ENCODE data around the gene MAPK4.
"Not testable (repeated sequence)": the region's sequence is repeated elsewhere in the genome, so short reads cannot be mapped to it uniquely, and the experiment has no call there.

The MAPK4 gene

GRCh38 chr18:50528806-50529205 lies 31.1 kb upstream of the MAPK4 start:
- no peak for DNase-seq (ENCODE audit: low spot score)
- no peaks in the 10 kb centered on the region for H3K27me3 ChIP-seq (ENCODE audit: insufficient read depth, poor library complexity, severe bottlenecking)
- no peaks in the 10 kb centered on the region for H3K4me1 ChIP-seq (ENCODE audit: insufficient read depth, poor library complexity, severe bottlenecking)
- no peak overlapping the region for H3K27ac ChIP-seq (ENCODE audit: poor library complexity, severe bottlenecking)
- no peaks in the 10 kb centered on the region for H3K36me3 ChIP-seq (ENCODE audit: low read depth)
- no peak for TF ChIP-seq CTCF (IDR thresholded peaks at IDR 0.05; ENCODE audit: poor library complexity, severe bottlenecking)
- no peak for ATAC-seq (ENCODE audit: low read depth)
- no peak overlapping the region for H3K4me3 ChIP-seq (ENCODE audit: severe bottlenecking)
- no peaks in the 10 kb centered on the region for H3K9me3 ChIP-seq (ENCODE audit: severe bottlenecking)

- not testable (repeated sequence) for H3K27ac ChIP-seq (ENCODE audit: poor library complexity, severe bottlenecking); H3K27me3 ChIP-seq (ENCODE audit: insufficient read depth, poor library complexity, severe bottlenecking); H3K9me3 ChIP-seq (ENCODE audit: severe bottlenecking); H3K4me3 ChIP-seq (ENCODE audit: severe bottlenecking); H3K36me3 ChIP-seq (ENCODE audit: low read depth); ATAC-seq (ENCODE audit: low read depth); DNase-seq (ENCODE audit: low spot score); H3K4me1 ChIP-seq (ENCODE audit: insufficient read depth, poor library complexity, severe bottlenecking)
Observed at GRCh38 chr18:50533822-50534221, 26.1 kb upstream of the MAPK4 start.

GRCh38 chr18:50544476-50544875 lies 15.4 kb upstream of the MAPK4 start:
- not testable (repeated sequence) for H3K4me1 ChIP-seq (ENCODE audit: insufficient read depth, poor library complexity, severe bottlenecking); ATAC-seq (ENCODE audit: low read depth); H3K27me3 ChIP-seq (ENCODE audit: insufficient read depth, poor library complexity, severe bottlenecking); H3K9me3 ChIP-seq (ENCODE audit: severe bottlenecking); H3K4me3 ChIP-seq (ENCODE audit: severe bottlenecking); H3K27ac ChIP-seq (ENCODE audit: poor library complexity, severe bottlenecking); DNase-seq (ENCODE audit: low spot score); H3K36me3 ChIP-seq (ENCODE audit: low read depth)

GRCh38 chr18:50545936-50546335 lies 14.0 kb upstream of the MAPK4 start:
- Histone ChIP-seq H3K9me3 (ENCODE audit: severe bottlenecking) (no peaks in the 10 kb centered on the region), H3K27ac (ENCODE audit: poor library complexity, severe bottlenecking) (no peak overlapping the region), H3K4me1 (ENCODE audit: insufficient read depth, poor library complexity, severe bottlenecking) (no peaks in the 10 kb centered on the region), H3K27me3 (ENCODE audit: insufficient read depth, poor library complexity, severe bottlenecking) (no peaks in the 10 kb centered on the region), H3K4me3 (ENCODE audit: severe bottlenecking) (no peak overlapping the region), H3K36me3 (ENCODE audit: low read depth) (no peaks in the 10 kb centered on the region)
- no peak for TF ChIP-seq CTCF (IDR thresholded peaks at IDR 0.05; ENCODE audit: poor library complexity, severe bottlenecking)
- ATAC-seq (ENCODE audit: low read depth) = no peak
- DNase-seq (ENCODE audit: low spot score) = no peak

GRCh38 chr18:50548160-50548559 lies 11.7 kb upstream of the MAPK4 start:
- Histone ChIP-seq H3K27me3 (ENCODE audit: insufficient read depth, poor library complexity, severe bottlenecking) (no peaks in the 10 kb centered on the region), H3K27ac (ENCODE audit: poor library complexity, severe bottlenecking) (no peak overlapping the region), H3K9me3 (ENCODE audit: severe bottlenecking) (no peaks in the 10 kb centered on the region), H3K4me1 (ENCODE audit: insufficient read depth, poor library complexity, severe bottlenecking) (no peaks in the 10 kb centered on the region), H3K4me3 (ENCODE audit: severe bottlenecking) (no peak overlapping the region), H3K36me3 (ENCODE audit: low read depth) (no peaks in the 10 kb centered on the region)
- TF ChIP-seq CTCF (IDR thresholded peaks at IDR 0.05; ENCODE audit: poor library complexity, severe bottlenecking) = no peak
- ATAC-seq (ENCODE audit: low read depth) (no peak), DNase-seq (ENCODE audit: low spot score) (no peak)

- not testable (repeated sequence) for H3K27ac ChIP-seq (ENCODE audit: poor library complexity, severe bottlenecking); H3K9me3 ChIP-seq (ENCODE audit: severe bottlenecking); ATAC-seq (ENCODE audit: low read depth); H3K4me3 ChIP-seq (ENCODE audit: severe bottlenecking); H3K27me3 ChIP-seq (ENCODE audit: insufficient read depth, poor library complexity, severe bottlenecking); H3K4me1 ChIP-seq (ENCODE audit: insufficient read depth, poor library complexity, severe bottlenecking); H3K36me3 ChIP-seq (ENCODE audit: low read depth); DNase-seq (ENCODE audit: low spot score)
Observed at GRCh38 chr18:50551651-50552050, 8.2 kb upstream of the MAPK4 start.

All from RWPE2 (cell line).